Breast epithelium (tissue), 4 donors: ENCODE measurements around the gene AAMP. TPM values are rescaled to one million over a fixed set of nuclear protein-coding genes. Genes with fewer than 3 reads are reported as not detected.

Experiments used
- DNase-seq, 2 donors: peaks; one replicate each; pipeline ENCODE4 v3.0.0-alpha.2; 2019; ENCODE audit warnings: low spot score in 2 of 2
- H3K27ac ChIP-seq, 2 donors: fragments of 200-600 bp; sonication (generic) in 1 of 2; one replicate each; pipeline ENCODE4 v1.5.1; 2016 to 2019; ENCODE audit warnings: mild to moderate bottlenecking in 1 of 2
- H3K27me3 ChIP-seq, 2 donors: fragments of 200-600 bp; sonication (generic) in 1 of 2; one replicate each; pipeline versions ENCODE4 v1.5.1 to v1.6.0; 2017 to 2019; ENCODE audit warnings: control low read depth in 1 of 2, mild to moderate bottlenecking in 1 of 2
- H3K36me3 ChIP-seq: fragments of 200-600 bp; one replicate; pipeline ENCODE4 v1.5.1; 2019
- H3K4me1 ChIP-seq, 2 donors: fragments of 200-600 bp; sonication (generic); one replicate each; pipeline ENCODE4 v1.5.1; 2016 to 2019; ENCODE audit warnings: control low read depth in 1 of 2
- H3K4me3 ChIP-seq, 3 donors: fragments of 200-600 bp; sonication (generic); 1 replicate in 2 of 3; 2 replicates in 1 of 3; pipeline ENCODE4 v1.5.1; 2016 to 2019; ENCODE audit warnings: mild to moderate bottlenecking in 3 of 3, moderate library complexity in 2 of 3
- H3K9me3 ChIP-seq, 2 donors: fragments of 200-600 bp; sonication (generic) in 1 of 2; one replicate each; pipeline ENCODE4 v1.5.1; 2016 to 2019; ENCODE audit warnings: control low read depth in 1 of 2
- CTCF ChIP-seq, 3 donors: fragments of 450-650 bp; IDR thresholded peaks; one replicate each; pipeline ENCODE4 v1.5.1; 2016 to 2017; ENCODE audit warnings: antibody characterized with exemption in 3 of 3, mild to moderate bottlenecking in 3 of 3, moderate library complexity in 3 of 3
- POLR2A ChIP-seq: fragments of 450-650 bp; IDR thresholded peaks from one replicate; pipeline ENCODE4 v1.6.1; 2016; ENCODE audit warnings: antibody characterized with exemption, mild to moderate bottlenecking, moderate library complexity
- POLR2AphosphoS5 ChIP-seq, 3 donors: sonication (generic); formaldehyde crosslinking; IDR thresholded peaks; one replicate each; pipeline ENCODE4 v1.6.1; 2017; ENCODE audit warnings: antibody characterized with exemption in 3 of 3
- intact Hi-C: fragments of 100-400 bp; cut with DNase I; formaldehyde crosslinking; loops from one replicate; pipeline ENCODE4 v1.15.1; 2023; ENCODE audit warnings: low total_unique reads
- total RNA-seq, 3 donors: library from RNA; depleted of rRNA; stranded (reverse); fragments of >200 nt; gene quantifications; one replicate each; pipeline ENCODE4 v1.1.0, GENCODE V29; 2016

Gene AAMP
- total RNA-seq, 3 donors from 2014 or later = 150 to 164 (median 151) TPM

- H3K9me3 ChIP-seq = no peaks in the 10 kb centered on the region
- TF ChIP-seq POLR2A = no peak
- H3K36me3 ChIP-seq = no peaks in the 10 kb centered on the region
- H3K27me3 ChIP-seq = no peaks in the 10 kb centered on the region
- H3K4me1 ChIP-seq = peaks cover 16 to 52% of the 10 kb centered on the region in 2 donors
- intact Hi-C loops = no loop called here
- DNase-seq = peak in 1 of 2 donors; percentile 62
- peak overlapping the region; percentile 95 to 97 for H3K27ac ChIP-seq
- no peak overlapping the region for H3K4me3 ChIP-seq
Observed at GRCh38 chr2:218281449-218281848, 11.5 kb upstream of the AAMP start.

- H3K27ac ChIP-seq = no peak overlapping the region
- H3K4me1 ChIP-seq = peaks cover 7 to 41% of the 10 kb centered on the region in 2 donors
Observed at GRCh38 chr2:218280260-218280870, 10.4 kb upstream of the AAMP start.

GRCh38 chr2:218278531-218279360, 8.8 kb upstream of the AAMP start:
- no peaks in the 10 kb centered on the region for H3K27me3 ChIP-seq
- DNase-seq = no peak
- peak overlapping the region; percentile 10 to 61 for H3K27ac ChIP-seq
- no peaks in the 10 kb centered on the region for H3K9me3 ChIP-seq
- peaks cover 3 to 27% of the 10 kb centered on the region in 2 donors for H3K4me1 ChIP-seq
- intact Hi-C loops = no loop called here
- TF ChIP-seq POLR2AphosphoS5 (IDR thresholded peaks at IDR 0.05) (no peak), POLR2A (no peak), CTCF (IDR thresholded peaks at IDR 0.05) (no peak)
- H3K4me3 ChIP-seq = no peak overlapping the region
- H3K36me3 ChIP-seq = peaks cover 13% of the 10 kb centered on the region

More at GRCh38 chr2:218280260-218280870, 10.4 kb upstream of the AAMP start:
- Histone ChIP-seq H3K36me3 (peaks cover 4% of the 10 kb centered on the region), H3K27me3 (no peaks in the 10 kb centered on the region), H3K9me3 (no peaks in the 10 kb centered on the region), H3K4me3 (no peak overlapping the region)
- DNase-seq = no peak
- TF ChIP-seq POLR2AphosphoS5 (IDR thresholded peaks at IDR 0.05) (no peak), CTCF (IDR thresholded peaks at IDR 0.05) (no peak), POLR2A (no peak)
- intact Hi-C loops = no loop called here

- Histone ChIP-seq H3K4me3 (no peak overlapping the region), H3K36me3 (peaks cover 13% of the 10 kb centered on the region), H3K4me1 (peaks cover 3 to 19% of the 10 kb centered on the region in 2 donors)
Observed at GRCh38 chr2:218277921-218278320, 8.0 kb upstream of the AAMP start.

More at GRCh38 chr2:218277921-218278320, 8.0 kb upstream of the AAMP start:
- DNase-seq = no peak
- intact Hi-C loops = no loop called here
- Histone ChIP-seq H3K27ac (peak overlapping the region; percentile 10 to 61), H3K9me3 (no peaks in the 10 kb centered on the region), H3K27me3 (no peaks in the 10 kb centered on the region)
- no peak for TF ChIP-seq POLR2A
- TF ChIP-seq CTCF (IDR thresholded peaks at IDR 0.05) = no peak
- TF ChIP-seq POLR2AphosphoS5 (IDR thresholded peaks at IDR 0.05) = no peak
